VCaP (cell line): ENCODE measurements around the gene MT1M.
"Not testable (repeated sequence)": the region's sequence is repeated elsewhere in the genome, so short reads cannot be mapped to it uniquely, and the experiment has no call there.

Experiments used
- H3K27ac ChIP-seq: fragments of 450-650 bp; 2 replicates; pipeline ENCODE4 v1.5.1; 2017
- TF ChIP-seq, protein P1 (sequence below): fragments of 450-650 bp; conservative IDR thresholded peaks from 2 replicates; pipeline ENCODE4 v1.5.1; 2017; ENCODE audit warnings: mild to moderate bottlenecking, moderate library complexity

The MT1M gene

GRCh38 chr16:56632156-56632847 is at the start of gene MT1M:
Gene MT1M, plus strand, starts transcription at chr16:56632659. Its CDS starts 73 bp downstream, at chr16:56632732.
- TF ChIP-seq, protein P1, sequence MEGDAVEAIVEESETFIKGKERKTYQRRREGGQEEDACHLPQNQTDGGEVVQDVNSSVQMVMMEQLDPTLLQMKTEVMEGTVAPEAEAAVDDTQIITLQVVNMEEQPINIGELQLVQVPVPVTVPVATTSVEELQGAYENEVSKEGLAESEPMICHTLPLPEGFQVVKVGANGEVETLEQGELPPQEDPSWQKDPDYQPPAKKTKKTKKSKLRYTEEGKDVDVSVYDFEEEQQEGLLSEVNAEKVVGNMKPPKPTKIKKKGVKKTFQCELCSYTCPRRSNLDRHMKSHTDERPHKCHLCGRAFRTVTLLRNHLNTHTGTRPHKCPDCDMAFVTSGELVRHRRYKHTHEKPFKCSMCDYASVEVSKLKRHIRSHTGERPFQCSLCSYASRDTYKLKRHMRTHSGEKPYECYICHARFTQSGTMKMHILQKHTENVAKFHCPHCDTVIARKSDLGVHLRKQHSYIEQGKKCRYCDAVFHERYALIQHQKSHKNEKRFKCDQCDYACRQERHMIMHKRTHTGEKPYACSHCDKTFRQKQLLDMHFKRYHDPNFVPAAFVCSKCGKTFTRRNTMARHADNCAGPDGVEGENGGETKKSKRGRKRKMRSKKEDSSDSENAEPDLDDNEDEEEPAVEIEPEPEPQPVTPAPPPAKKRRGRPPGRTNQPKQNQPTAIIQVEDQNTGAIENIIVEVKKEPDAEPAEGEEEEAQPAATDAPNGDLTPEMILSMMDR, result no peak
- H3K27ac ChIP-seq, result no peak within 1 kb of the TSS

GRCh38 chr16:56582911-56583310 is 49.5 kb upstream of the MT1M start:
- H3K27ac ChIP-seq, result not testable (repeated sequence)

- no peak overlapping the region for H3K27ac ChIP-seq
- TF ChIP-seq, protein P1, result no peak
Measured at GRCh38 chr16:56583351-56584168, 48.9 kb upstream of the MT1M start.

- no peak overlapping the region for H3K27ac ChIP-seq
- TF ChIP-seq, protein P1, result no peak
Measured at GRCh38 chr16:56584276-56584675, 48.2 kb upstream of the MT1M start.

- H3K27ac ChIP-seq, result peak overlapping the region; percentile 48
- TF ChIP-seq, protein P1, result no peak
Measured at GRCh38 chr16:56588781-56589140, 43.7 kb upstream of the MT1M start.

GRCh38 chr16:56589141-56590039 is 43.1 kb upstream of the MT1M start, which contains the start of gene MT3:
Gene MT3, plus strand, starts transcription at chr16:56589528. Its CDS starts 63 bp downstream, at chr16:56589591.
- TF ChIP-seq, protein P1, result 0 out of 2 replicates have a peak, but pooled peaks have one; percentile 12
- peak within 1 kb of the TSS; percentile 48 for H3K27ac ChIP-seq

- TF ChIP-seq, protein P1, result no peak
- H3K27ac ChIP-seq, result no peak overlapping the region
Measured at GRCh38 chr16:56591377-56592060, 40.9 kb upstream of the MT1M start.
